Stimulated activated CD4-positive, alpha-beta T cell treated with anti-CD3 and anti-CD28 coated beads, Interleukin-1b, Interleukin-23, amount 100 ng/mL, for 48 hours (primary cell): ENCODE measurements around the gene GATD1.

Experiments
- DNase-seq: peaks from one replicate; pipeline ENCODE4 v3.0.0-alpha.2; 2020

GATD1 gene

GRCh38 chr11:811446-812245 lies 34.4 kb upstream of the GATD1 start:
- no peak for DNase-seq

GRCh38 chr11:810040-810567 lies 32.8 kb upstream of the GATD1 start:
- DNase-seq: no peak

GRCh38 chr11:809287-810039 lies 32.2 kb upstream of the GATD1 start, which contains the start of gene RPLP2:
Gene RPLP2, plus strand, starts transcription at chr11:809967. Its CDS starts 268 bp downstream, at chr11:810235.
- DNase-seq: peak; percentile 97

- no peak for DNase-seq
These were observed 31.4 kb upstream of the GATD1 start for GRCh38 chr11:808427-809286.

- no peak for DNase-seq
These were observed 27.3 kb upstream of the GATD1 start for GRCh38 chr11:804599-804964.

- DNase-seq: no peak
These were observed 26.7 kb upstream of the GATD1 start for GRCh38 chr11:803770-804598.

GRCh38 chr11:803467-803742 lies 26.1 kb upstream of the GATD1 start:
- DNase-seq: no peak

GRCh38 chr11:802693-803466 lies 25.6 kb upstream of the GATD1 start:
- DNase-seq: no peak

- no peak for DNase-seq
These were observed 24.8 kb upstream of the GATD1 start for GRCh38 chr11:802018-802617.

- no peak for DNase-seq
These were observed 24.0 kb upstream of the GATD1 start for GRCh38 chr11:801097-801780.

GRCh38 chr11:800473-800872 lies 23.2 kb upstream of the GATD1 start:
- no peak for DNase-seq

GRCh38 chr11:799641-800316 lies 22.5 kb upstream of the GATD1 start:
- no peak for DNase-seq

- peak; percentile 81 for DNase-seq
These were observed 20.9 kb upstream of the GATD1 start, which contains the start of gene SLC25A22 for GRCh38 chr11:798093-798713. Gene SLC25A22, minus strand, starts transcription at chr11:798281. Its CDS starts 3,275 bp downstream, at chr11:795006.

GRCh38 chr11:797296-798092 lies 20.2 kb upstream of the GATD1 start:
- DNase-seq: peak; percentile 84

GRCh38 chr11:796565-797295 lies 19.4 kb upstream of the GATD1 start:
- DNase-seq: no peak

GRCh38 chr11:795634-796564 lies 18.6 kb upstream of the GATD1 start:
- peak; percentile 92 for DNase-seq
